Naive thymus-derived CD4-positive, alpha-beta T cell (primary cell): ENCODE data around the gene GSTO1. TPM values are rescaled to one million over a fixed set of nuclear protein-coding genes. Genes with fewer than 3 reads are reported as not detected.

Source experiments
- ATAC-seq: fragments of 150-1000 bp; cut with Tn5 transposase; 2 replicates; pipeline ENCODE4 v1.10.0; 2021; ENCODE audit warnings: mild to moderate bottlenecking, moderate library complexity
- CTCF ChIA-PET: fragments of 350-600 bp; sonication (Branson Sonifier 250); formaldehyde crosslinking; loops from one replicate; lab custom pipeline; 2021; ENCODE audit warnings: antibody characterized with exemption; lab: Charles Lee
- POLR2A ChIA-PET: fragments of 350-600 bp; sonication (Branson Sonifier 250); formaldehyde crosslinking; loops from one replicate; lab custom pipeline; 2021; ENCODE audit warnings: antibody characterized with exemption, inconsistent platforms; lab: Charles Lee
- DNase-seq, 9 donors: peaks; one replicate each; pipeline versions ENCODE4 v3.0.0 to v3.0.0-alpha.2; 2020 to 2022; ENCODE audit warnings: mixed read lengths in 1 of 9
- H3K27ac ChIP-seq: one replicate; pipeline ENCODE4 v1.7.0; 2013; ENCODE audit warnings: mild to moderate bottlenecking, low read depth, low read length, moderate library complexity
- H3K27me3 ChIP-seq, 2 donors: one replicate each; pipeline ENCODE4 v1.7.0; 2013; ENCODE audit warnings: low read length in 2 of 2, mild to moderate bottlenecking in 2 of 2, moderate library complexity in 2 of 2; ENCODE audit not compliant: control insufficient read depth in 2 of 2, insufficient read depth in 2 of 2
- H3K36me3 ChIP-seq, 3 experiments: 1 replicate in 2 of 3; 2 replicates in 1 of 3; pipeline ENCODE4 v1.7.0; 2013; ENCODE audit warnings: low read length in 3 of 3, mild to moderate bottlenecking in 3 of 3, moderate library complexity in 1 of 3; ENCODE audit not compliant: insufficient read depth in 3 of 3, control insufficient read depth in 2 of 3
- H3K4me1 ChIP-seq, 2 donors: one replicate each; pipeline ENCODE4 v1.7.0; 2013; ENCODE audit warnings: low read length in 2 of 2, mild to moderate bottlenecking in 2 of 2, moderate library complexity in 1 of 2; ENCODE audit not compliant: control insufficient read depth in 2 of 2, insufficient read depth in 2 of 2
- H3K4me3 ChIP-seq: 2 replicates; pipeline ENCODE4 v1.7.0; 2013; ENCODE audit warnings: mild to moderate bottlenecking, low read length
- H3K9me3 ChIP-seq, 3 experiments: 1 replicate in 2 of 3; 2 replicates in 1 of 3; pipeline ENCODE4 v1.7.0; 2013; ENCODE audit warnings: low read length in 3 of 3; ENCODE audit not compliant: control insufficient read depth in 2 of 3
- H3K27ac Mint-ChIP-seq, 9 donors: one replicate each; pipeline ENCODE4 v1.8.0; 2020 to 2022; ENCODE audit warnings: mixed read lengths in 9 of 9, mild to moderate bottlenecking in 8 of 9, moderate library complexity in 5 of 9, inconsistent platforms in 2 of 9
- H3K27me3 Mint-ChIP-seq, 5 donors: one replicate each; pipeline ENCODE4 v1.8.0; 2021 to 2022; ENCODE audit warnings: mixed read lengths in 5 of 5, mild to moderate bottlenecking in 1 of 5
- H3K36me3 Mint-ChIP-seq, 5 donors: one replicate each; pipeline ENCODE4 v1.8.0; 2020 to 2022; ENCODE audit warnings: mixed read lengths in 5 of 5, mild to moderate bottlenecking in 3 of 5, inconsistent platforms in 1 of 5
- H3K4me1 Mint-ChIP-seq, 7 donors: one replicate each; pipeline ENCODE4 v1.8.0; 2020 to 2022; ENCODE audit warnings: mixed read lengths in 7 of 7, mild to moderate bottlenecking in 3 of 7, inconsistent platforms in 1 of 7
- H3K4me3 Mint-ChIP-seq, 10 donors: one replicate each; pipeline ENCODE4 v1.8.0; 2020 to 2022; ENCODE audit warnings: mild to moderate bottlenecking in 10 of 10, mixed read lengths in 10 of 10, moderate library complexity in 6 of 10, inconsistent platforms in 2 of 10
- H3K9me3 Mint-ChIP-seq, 11 donors: one replicate each; pipeline ENCODE4 v1.8.0; 2020 to 2022; ENCODE audit warnings: mixed read lengths in 11 of 11, mild to moderate bottlenecking in 4 of 11, inconsistent platforms in 1 of 11, moderate library complexity in 1 of 11
- intact Hi-C, 2 donors: fragments of 100-400 bp; cut with micrococcal nuclease; formaldehyde crosslinking; loops; one replicate each; pipeline ENCODE4 v1.15.1; 2023
- polyA plus RNA-seq, 2 donors: library from polyadenylated mRNA; unstranded; fragments of 300-500 nt; fragmentation: Illumina TruSeq; gene quantifications; one replicate each; pipeline ENCODE4 v1.2.3, GENCODE V29; 2021
- total RNA-seq, 6 experiments: library from RNA in 5 of 6; stranded (reverse) in 5 of 6; gene quantifications; 1 replicate in 5 of 6; 2 replicates in 1 of 6; pipeline ENCODE4 v1.2.3 and lab custom pipeline; 2021 to 2026

The GSTO1 gene
- total and polyA plus RNA-seq, 7 experiments from 2014 or later: 28.1 to 141 (median 73.8) TPM

GRCh38 chr10:104262055-104262454 lies 7.4 kb downstream of the GSTO1 start:
- Histone ChIP-seq H3K36me3 (peaks cover 3 to 57% (median 23%) of the 10 kb centered on the region in 3 experiments), H3K27ac (no peak overlapping the region), H3K9me3 (no peaks in the 10 kb centered on the region), H3K4me1 (peaks cover 20 to 36% of the 10 kb centered on the region in 2 donors), H3K27me3 (no peaks in the 10 kb centered on the region), H3K4me3 (no peak overlapping the region)
- ChIA-PET CTCF (interaction anchor here (3.3 kb wide), 1 partner anchor 12 kb away, joined by 14 read pairs; no protein-coding TSS in a partner anchor), POLR2A (interaction anchor here (1.8 to 3.1 kb wide), 2 partner anchors 8 to 14 kb away, joined by 5 to 16 read pairs; partner anchors contain the start of gene GSTO1)
- peak overlapping the region in 7 of 9 donors; percentile 2 to 94 (median 83) for H3K27ac Mint-ChIP-seq
- H3K36me3 Mint-ChIP-seq: peaks cover 13 to 50% (median 47%) of the 10 kb centered on the region in 5 donors
- DNase-seq: no peak
- no peak for ATAC-seq
- H3K27me3 Mint-ChIP-seq: no peaks in the 10 kb centered on the region
- peaks cover 45 to 94% (median 83%) of the 10 kb centered on the region in 7 donors for H3K4me1 Mint-ChIP-seq
- intact Hi-C loops: loop anchor here in 1 of 2 donors (10.0 kb wide), 2 partner anchors 867 to 1617 kb away; partner anchors contain the start of genes ATP5MK, PDCD11 and TRIM8
- H3K9me3 Mint-ChIP-seq: no peaks in the 10 kb centered on the region
- peak overlapping the region in 2 of 10 donors; percentile 24 to 64 for H3K4me3 Mint-ChIP-seq

- intact Hi-C loops: loop anchor here (1.0 to 10.0 kb wide), 3 partner anchors 9 to 1620 kb away; partner anchors contain the start of genes ATP5MK (in 1 of the 2), PDCD11 (in 1 of the 2) and TRIM8 (in 1 of the 2)
- no peaks in the 10 kb centered on the region for H3K27me3 Mint-ChIP-seq
- no peak for DNase-seq
- Histone ChIP-seq H3K4me1 (peaks cover 36 to 37% of the 10 kb centered on the region in 2 donors), H3K36me3 (peaks cover 3 to 43% (median 19%) of the 10 kb centered on the region in 3 experiments), H3K4me3 (no peak overlapping the region), H3K27me3 (no peaks in the 10 kb centered on the region), H3K9me3 (no peaks in the 10 kb centered on the region), H3K27ac (no peak overlapping the region)
- peaks cover 45 to 94% (median 78%) of the 10 kb centered on the region in 7 donors for H3K4me1 Mint-ChIP-seq
- peak overlapping the region in 2 of 10 donors; percentile 16 to 23 for H3K4me3 Mint-ChIP-seq
- peaks cover 15 to 48% (median 44%) of the 10 kb centered on the region in 5 donors for H3K36me3 Mint-ChIP-seq
- peak overlapping the region in 3 of 9 donors; percentile 62 to 93 (median 69) for H3K27ac Mint-ChIP-seq
- no peak for ATAC-seq
- no peaks in the 10 kb centered on the region for H3K9me3 Mint-ChIP-seq
- ChIA-PET CTCF (interaction anchor here (0.7 kb wide), 2 partner anchors 19 to 20 kb away, joined by 3 to 4 read pairs; no protein-coding TSS in a partner anchor), POLR2A (interaction anchor here (3.1 kb wide), 1 partner anchor 11 kb away, joined by 16 read pairs; the partner anchor contains the start of gene GSTO1)
Measured at GRCh38 chr10:104264783-104265182, 10.1 kb downstream of the GSTO1 start.

GRCh38 chr10:104267721-104268404 lies 13.2 kb downstream of the GSTO1 start:
- ChIA-PET POLR2A (interaction anchor here (1.5 to 6.6 kb wide), 2 partner anchors 12 to 70 kb away, joined by 5 to 68 read pairs; partner anchors contain the start of genes GSTO1 and ITPRIP), CTCF (interaction anchor here (1.1 kb wide), 1 partner anchor 23 kb away, joined by 3 read pairs; no protein-coding TSS in a partner anchor)
- Mint-ChIP-seq H3K36me3 (peaks cover 10 to 33% (median 28%) of the 10 kb centered on the region in 5 donors), H3K4me3 (peak overlapping the region; percentile 87 to 98 (median 94)), H3K9me3 (no peaks in the 10 kb centered on the region), H3K27ac (peak overlapping the region; percentile 85 to 98 (median 96)), H3K27me3 (no peaks in the 10 kb centered on the region), H3K4me1 (peaks cover 27 to 66% (median 54%) of the 10 kb centered on the region in 7 donors)
- intact Hi-C loops: loop anchor here in 1 of 2 donors (1.0 to 10.0 kb wide), 4 partner anchors 13 to 1623 kb away; partner anchors contain the start of genes ATP5MK, PDCD11 and TRIM8
- H3K4me1 ChIP-seq: peaks cover 23 to 25% of the 10 kb centered on the region in 2 donors
- DNase-seq: no peak
- no peaks in the 10 kb centered on the region for H3K27me3 ChIP-seq
- H3K27ac ChIP-seq: peak overlapping the region; percentile 93
- ATAC-seq: no peak
- no peaks in the 10 kb centered on the region for H3K9me3 ChIP-seq
- peaks cover 0 to 20% (median 3%) of the 10 kb centered on the region in 3 experiments for H3K36me3 ChIP-seq
- H3K4me3 ChIP-seq: peak overlapping the region; percentile 77

GRCh38 chr10:104268405-104268712 lies 13.7 kb downstream of the GSTO1 start:
- peaks cover 10 to 33% (median 28%) of the 10 kb centered on the region in 5 donors for H3K36me3 Mint-ChIP-seq

GRCh38 chr10:104268713-104269645 lies 14.3 kb downstream of the GSTO1 start, which contains the start of gene GSTO2:
GSTO2 (plus strand) TSS chr10:104269184; CDS start chr10:104274916, 5,732 bp downstream.
- Mint-ChIP-seq H3K4me1 (peaks cover 25 to 55% (median 49%) of the 10 kb centered on the region in 7 donors), H3K27me3 (no peaks in the 10 kb centered on the region), H3K4me3 (peak within 1 kb of the TSS; percentile 87 to 98 (median 94)), H3K36me3 (peaks cover 10 to 28% (median 25%) of the 10 kb centered on the region in 5 donors), H3K27ac (peak within 1 kb of the TSS; percentile 85 to 98 (median 96)), H3K9me3 (no peaks in the 10 kb centered on the region)
- intact Hi-C loops: loop anchor here (1.0 to 10.0 kb wide), 14 partner anchors 9 to 1624 kb away; partner anchors contain the start of genes CFAP43 (in 2 of the 2), CFAP58 (in 2 of the 2), ITPRIP (in 2 of the 2) and STN1 (in 2 of the 2)
- Histone ChIP-seq H3K9me3 (no peaks in the 10 kb centered on the region), H3K4me1 (peaks cover 23 to 25% of the 10 kb centered on the region in 2 donors), H3K27me3 (no peaks in the 10 kb centered on the region), H3K4me3 (peak within 1 kb of the TSS; percentile 77), H3K27ac (peak within 1 kb of the TSS; percentile 93), H3K36me3 (peaks cover 0 to 16% (median 0%) of the 10 kb centered on the region in 3 experiments)
- ATAC-seq (peak; percentile 97), DNase-seq (peak; percentile 87 to 99 (median 98))
- ChIA-PET CTCF (interaction anchor here (0.6 to 0.9 kb wide), 2 partner anchors 13 to 83 kb away, joined by 4 to 9 read pairs; no protein-coding TSS in a partner anchor), POLR2A (interaction anchor here (0.7 to 6.6 kb wide), 7 partner anchors 14 to 147 kb away, joined by 3 to 68 read pairs (median 3); partner anchors contain the start of genes CFAP58, GSTO1, ITPRIP and SFR1)

More at GRCh38 chr10:104268405-104268712, 13.7 kb downstream of the GSTO1 start:
- DNase-seq (no peak), ATAC-seq (no peak)
- Mint-ChIP-seq H3K27me3 (no peaks in the 10 kb centered on the region), H3K4me1 (peaks cover 27 to 62% (median 54%) of the 10 kb centered on the region in 7 donors), H3K27ac (peak overlapping the region; percentile 85 to 98 (median 96)), H3K4me3 (peak overlapping the region; percentile 87 to 98 (median 94)), H3K9me3 (no peaks in the 10 kb centered on the region)
- Histone ChIP-seq H3K27ac (peak overlapping the region; percentile 93), H3K9me3 (no peaks in the 10 kb centered on the region), H3K4me1 (peaks cover 23 to 25% of the 10 kb centered on the region in 2 donors), H3K36me3 (peaks cover 0 to 19% (median 0%) of the 10 kb centered on the region in 3 experiments), H3K4me3 (peak overlapping the region; percentile 77), H3K27me3 (no peaks in the 10 kb centered on the region)
- intact Hi-C loops: loop anchor here in 1 of 2 donors (1.0 to 10.0 kb wide), 4 partner anchors 13 to 1624 kb away; partner anchors contain the start of genes ATP5MK, PDCD11 and TRIM8
- CTCF ChIA-PET: interaction anchor here (0.6 kb wide), 1 partner anchor 12 kb away, joined by 9 read pairs; no protein-coding TSS in a partner anchor
- POLR2A ChIA-PET: interaction anchor here (0.7 to 6.6 kb wide), 5 partner anchors 13 to 147 kb away, joined by 3 to 68 read pairs (median 5); partner anchors contain the start of genes CFAP58, GSTO1, ITPRIP and SFR1
